ENCODE data around the gene COL27A1. TPM values are rescaled to one million over a fixed set of nuclear protein-coding genes. Genes with fewer than 3 reads are reported as not detected.

Gene COL27A1
- polyA plus RNA-seq, 1 donor (not counting 4 experiments of a cell fraction or from before 2014, with no cell fraction given) = 14.0 TPM

- Histone ChIP-seq H3K27me3 (ENCODE audit: control insufficient read depth, extremely low read depth, insufficient read depth, low read length) (no peaks in the 10 kb centered on the region), H3K79me2 (ENCODE audit: control insufficient read depth, insufficient read depth, low read length) (no peaks in the 10 kb centered on the region), H3K4me1 (ENCODE audit: control insufficient read depth, extremely low read depth, insufficient read depth, low read length) (peaks cover 4% of the 10 kb centered on the region), H3K4me3 (ENCODE audit: control insufficient read depth in 2 of 3, extremely low read depth in 1 of 3, insufficient read depth in 2 of 3, low read depth in 1 of 3, low read length in 3 of 3) (no peak overlapping the region), H3K36me3 (ENCODE audit: control insufficient read depth in 2 of 2, extremely low read depth in 1 of 2, insufficient read depth in 2 of 2, low read length in 2 of 2) (peaks cover 5 to 8% of the 10 kb centered on the region in 2 experiments), H4K20me1 (ENCODE audit: control insufficient read depth, extremely low read depth, insufficient read depth, low read length) (no peaks in the 10 kb centered on the region), H3K9me1 (ENCODE audit: control insufficient read depth, extremely low read depth, insufficient read depth, low read length) (no peaks in the 10 kb centered on the region), H3K27ac (ENCODE audit: control insufficient read depth, insufficient read depth, low read length) (no peak overlapping the region), H3K9me3 (ENCODE audit: control insufficient read depth, low read depth, low read length) (peaks cover 4% of the 10 kb centered on the region), H3K4me2 (ENCODE audit: control insufficient read depth, extremely low read depth, insufficient read depth, low read depth, low read length) (no peak overlapping the region), H3K9ac (ENCODE audit: control insufficient read depth, extremely low read depth, insufficient read depth, low read length) (no peak overlapping the region), H2AFZ (ENCODE audit: control insufficient read depth, low read length) (no peak overlapping the region)
- TF ChIP-seq EZH2 (IDR thresholded peaks at IDR 0.05; ENCODE audit: low read length) (no peak), CTCF (optimal IDR thresholded peaks at IDR 0.05 in 1 of 3, IDR thresholded peaks at IDR 0.05 in 1 of 3, conservative IDR thresholded peaks at IDR 0.05 in 1 of 3; ENCODE audit: extremely low read depth in 1 of 3, insufficient read depth in 2 of 3, low read length in 3 of 3) (no peak)
- dilution Hi-C loops (cut with MboI; ENCODE audit: extremely low pct_ligation_motif_present, low sequenced_read_pairs) = no loop called here
- FAIRE-seq (peak; percentile 58), DNase-seq (ENCODE audit: low read depth, low spot score) (peak; percentile 4)
Measured at GRCh38 chr9:114314256-114314867, 159.0 kb downstream of the COL27A1 start.

- no peaks in the 10 kb centered on the region for H4K20me1 ChIP-seq (ENCODE audit: control insufficient read depth, extremely low read depth, insufficient read depth, low read length)
- no peak overlapping the region for H3K4me3 ChIP-seq (ENCODE audit: control insufficient read depth in 2 of 3, extremely low read depth in 1 of 3, insufficient read depth in 2 of 3, low read depth in 1 of 3, low read length in 3 of 3)
- H3K36me3 ChIP-seq (ENCODE audit: control insufficient read depth in 2 of 2, extremely low read depth in 1 of 2, insufficient read depth in 2 of 2, low read length in 2 of 2) = peaks cover 5 to 6% of the 10 kb centered on the region in 2 experiments
- peaks cover 4% of the 10 kb centered on the region for H3K9me3 ChIP-seq (ENCODE audit: control insufficient read depth, low read depth, low read length)
- no peak for TF ChIP-seq CTCF (optimal IDR thresholded peaks at IDR 0.05 in 1 of 3, IDR thresholded peaks at IDR 0.05 in 1 of 3, conservative IDR thresholded peaks at IDR 0.05 in 1 of 3; ENCODE audit: extremely low read depth in 1 of 3, insufficient read depth in 2 of 3, low read length in 3 of 3)
- TF ChIP-seq EZH2 (IDR thresholded peaks at IDR 0.05; ENCODE audit: low read length) = no peak
- H2AFZ ChIP-seq (ENCODE audit: control insufficient read depth, low read length) = no peak overlapping the region
- H3K27ac ChIP-seq (ENCODE audit: control insufficient read depth, insufficient read depth, low read length) = no peak overlapping the region
- FAIRE-seq = no peak
- no peak overlapping the region for H3K4me2 ChIP-seq (ENCODE audit: control insufficient read depth, extremely low read depth, insufficient read depth, low read depth, low read length)
- DNase-seq (ENCODE audit: low read depth, low spot score) = no peak
- H3K4me1 ChIP-seq (ENCODE audit: control insufficient read depth, extremely low read depth, insufficient read depth, low read length) = peaks cover 4% of the 10 kb centered on the region
- no peaks in the 10 kb centered on the region for H3K9me1 ChIP-seq (ENCODE audit: control insufficient read depth, extremely low read depth, insufficient read depth, low read length)
- H3K27me3 ChIP-seq (ENCODE audit: control insufficient read depth, extremely low read depth, insufficient read depth, low read length) = no peaks in the 10 kb centered on the region
- dilution Hi-C loops (cut with MboI; ENCODE audit: extremely low pct_ligation_motif_present, low sequenced_read_pairs) = no loop called here
- H3K79me2 ChIP-seq (ENCODE audit: control insufficient read depth, insufficient read depth, low read length) = no peaks in the 10 kb centered on the region
- no peak overlapping the region for H3K9ac ChIP-seq (ENCODE audit: control insufficient read depth, extremely low read depth, insufficient read depth, low read length)
Measured at GRCh38 chr9:114314881-114315722, 159.8 kb downstream of the COL27A1 start.

Data from keratinocyte (primary cell).